Subcutaneous abdominal adipose tissue (tissue), 5 donors: ENCODE data around the gene MGME1.

Experiments used
- H3K27ac ChIP-seq: one replicate; pipeline ENCODE4 v1.7.0; 2013; ENCODE audit warnings: low read depth, mild to moderate bottlenecking, inconsistent platforms, low read length, moderate library complexity
- H3K27me3 ChIP-seq, 5 donors: one replicate each; pipeline ENCODE4 v1.7.0; 2013; ENCODE audit warnings: low read length in 5 of 5, inconsistent platforms in 1 of 5; ENCODE audit not compliant: control insufficient read depth in 5 of 5, insufficient read depth in 4 of 5
- H3K36me3 ChIP-seq, 5 donors: one replicate each; pipeline ENCODE4 v1.7.0; 2013; ENCODE audit warnings: low read length in 5 of 5; ENCODE audit not compliant: control insufficient read depth in 5 of 5, insufficient read depth in 5 of 5
- H3K4me1 ChIP-seq, 5 donors: one replicate each; pipeline ENCODE4 v1.7.0; 2013; ENCODE audit warnings: low read length in 5 of 5, mild to moderate bottlenecking in 3 of 5, moderate library complexity in 1 of 5; ENCODE audit not compliant: control insufficient read depth in 5 of 5, insufficient read depth in 5 of 5
- H3K4me3 ChIP-seq, 5 donors: one replicate each; pipeline ENCODE4 v1.7.0; 2013; ENCODE audit warnings: low read length in 5 of 5, low read depth in 1 of 5
- H3K9ac ChIP-seq, 5 donors: one replicate each; pipeline ENCODE4 v1.7.0; 2013; ENCODE audit warnings: low read length in 5 of 5, mild to moderate bottlenecking in 4 of 5, moderate library complexity in 3 of 5
- H3K9me3 ChIP-seq, 5 donors: one replicate each; pipeline ENCODE4 v1.7.0; 2013; ENCODE audit warnings: low read length in 5 of 5; ENCODE audit not compliant: control insufficient read depth in 5 of 5
- donor health status: healthy.
- donor health status: healthy.
- donor health status: healthy.
- donor health status: healthy.
- donor health status: healthy.

MGME1 gene, protein sequence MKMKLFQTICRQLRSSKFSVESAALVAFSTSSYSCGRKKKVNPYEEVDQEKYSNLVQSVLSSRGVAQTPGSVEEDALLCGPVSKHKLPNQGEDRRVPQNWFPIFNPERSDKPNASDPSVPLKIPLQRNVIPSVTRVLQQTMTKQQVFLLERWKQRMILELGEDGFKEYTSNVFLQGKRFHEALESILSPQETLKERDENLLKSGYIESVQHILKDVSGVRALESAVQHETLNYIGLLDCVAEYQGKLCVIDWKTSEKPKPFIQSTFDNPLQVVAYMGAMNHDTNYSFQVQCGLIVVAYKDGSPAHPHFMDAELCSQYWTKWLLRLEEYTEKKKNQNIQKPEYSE

DNA sequence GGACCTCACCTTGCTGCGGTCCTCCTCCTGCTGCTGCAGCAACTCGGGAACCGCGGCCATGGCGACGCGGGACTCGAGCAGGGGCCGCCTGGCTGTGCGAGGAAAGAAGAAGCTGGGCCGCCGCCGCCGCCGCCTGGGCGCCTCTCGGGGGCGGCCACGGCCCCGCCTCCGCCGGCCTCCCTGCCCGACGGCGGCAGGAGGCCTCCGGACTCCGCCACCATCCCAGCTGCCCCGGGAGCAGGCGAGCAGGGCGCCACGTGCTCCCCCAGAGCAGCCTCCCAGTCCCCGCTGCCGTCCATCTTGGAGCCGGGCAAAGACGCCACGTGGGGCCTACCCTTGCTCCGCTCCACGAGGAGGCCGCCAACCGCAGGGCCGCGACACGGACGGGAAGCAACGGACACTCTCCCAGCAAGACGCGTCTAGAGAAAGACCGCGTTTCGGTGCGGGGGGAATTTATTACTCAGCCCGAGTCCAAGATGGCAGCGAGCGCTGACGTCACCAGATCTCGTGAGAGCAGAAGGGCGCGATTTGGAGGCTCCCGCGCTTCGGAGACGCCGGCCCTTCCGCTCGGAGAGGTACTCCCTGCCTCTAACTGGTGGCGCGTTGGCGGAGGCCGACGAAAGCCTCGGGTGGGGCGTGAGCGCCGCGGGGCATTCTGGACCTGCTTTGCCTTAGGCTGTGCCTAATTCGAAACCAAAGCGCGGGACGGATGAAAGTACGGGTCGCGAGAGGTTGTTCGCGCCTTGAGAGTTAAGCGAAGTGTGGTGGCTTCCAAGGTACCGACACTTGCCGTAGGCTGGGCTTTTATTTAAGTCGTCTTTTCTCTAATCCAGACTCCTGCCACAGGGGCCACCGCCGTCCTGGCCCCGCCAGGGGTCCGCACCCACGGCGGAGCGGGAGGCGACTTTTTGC is at the start of gene MGME1, which contains the start of gene SNX5:
Gene MGME1, plus strand, starts transcription at position 653 of the 912 bp plus-strand sequence. CDS start 842 bp downstream, outside the sequence.
Gene SNX5, minus strand, starts transcription at position 429 of the 912 bp plus-strand sequence. Its CDS starts 369 bp downstream, at position 60.
- Histone ChIP-seq H3K9ac (peak within 1 kb of the TSS; percentile 84 to 95 (median 92)), H3K9me3 (no peaks in the 10 kb centered on the region), H3K36me3 (no peaks in the 10 kb centered on the region), H3K4me1 (peaks cover 11 to 77% (median 75%) of the 10 kb centered on the region in 5 donors), H3K27me3 (peaks cover 0 to 2% (median 0%) of the 10 kb centered on the region in 5 donors), H3K4me3 (peak within 1 kb of the TSS; percentile 90 to 98 (median 98)), H3K27ac (peak within 1 kb of the TSS; percentile 97)

GRCh38 chr20:17919149-17919548 is 49.7 kb upstream of the MGME1 start:
- Histone ChIP-seq H3K4me3 (no peak overlapping the region), H3K27ac (no peak overlapping the region), H3K36me3 (no peaks in the 10 kb centered on the region), H3K27me3 (no peaks in the 10 kb centered on the region), H3K9me3 (no peaks in the 10 kb centered on the region), H3K9ac (no peak overlapping the region), H3K4me1 (peaks cover 0 to 7% (median 3%) of the 10 kb centered on the region in 5 donors)

- Histone ChIP-seq H3K4me3 (no peak overlapping the region), H3K27me3 (no peaks in the 10 kb centered on the region), H3K4me1 (peaks cover 0 to 12% (median 3%) of the 10 kb centered on the region in 5 donors)
Observed at GRCh38 chr20:17921774-17922173, 47.0 kb upstream of the MGME1 start.

DNA sequence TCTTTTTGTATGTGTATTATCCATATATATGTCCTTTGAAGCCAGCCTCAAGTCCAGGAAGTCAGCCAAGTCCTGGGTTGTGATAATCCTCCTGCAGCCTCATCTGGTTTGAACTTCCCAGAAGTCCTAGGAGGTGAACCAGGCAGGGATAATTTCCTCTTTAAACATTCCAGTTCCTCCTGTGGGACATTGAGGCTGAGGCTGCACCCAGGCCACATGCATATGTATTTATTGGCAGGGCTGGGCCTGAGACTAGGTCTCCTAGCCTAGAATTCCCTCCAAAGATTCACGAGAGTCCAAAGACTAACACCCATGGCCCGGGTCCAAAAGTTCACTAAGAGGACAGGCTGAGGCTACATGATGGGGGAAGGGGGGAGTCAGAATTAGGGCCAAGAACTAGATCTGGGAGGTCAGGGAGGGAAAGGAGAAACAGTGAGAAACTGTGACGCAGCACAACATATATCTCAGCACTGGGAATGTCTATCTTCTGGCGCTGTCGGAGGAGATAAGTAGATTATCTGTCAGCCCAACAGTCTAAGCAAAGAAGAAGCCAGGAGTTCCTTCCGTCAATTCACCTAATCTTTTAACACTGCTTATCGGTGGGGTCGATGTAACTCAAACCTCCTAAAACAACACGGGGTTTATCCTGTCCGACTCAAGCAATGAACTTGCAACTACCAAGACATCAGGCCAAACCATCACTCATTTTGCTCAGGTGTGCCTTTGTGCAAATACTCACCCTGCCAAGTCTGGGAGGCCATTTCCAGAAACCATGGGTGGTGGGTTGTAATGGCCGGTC is 43.5 kb upstream of the MGME1 start:
- no peak overlapping the region for H3K9ac ChIP-seq
- H3K4me3 ChIP-seq, result no peak overlapping the region
- H3K27ac ChIP-seq, result no peak overlapping the region
- H3K27me3 ChIP-seq, result no peaks in the 10 kb centered on the region
- no peaks in the 10 kb centered on the region for H3K36me3 ChIP-seq
- H3K4me1 ChIP-seq, result peaks cover 0 to 11% (median 2%) of the 10 kb centered on the region in 5 donors
- no peaks in the 10 kb centered on the region for H3K9me3 ChIP-seq

More at GRCh38 chr20:17921774-17922173, 47.0 kb upstream of the MGME1 start:
- H3K36me3 ChIP-seq, result no peaks in the 10 kb centered on the region
- H3K9ac ChIP-seq, result no peak overlapping the region
- H3K27ac ChIP-seq, result no peak overlapping the region
- H3K9me3 ChIP-seq, result no peaks in the 10 kb centered on the region

- no peak overlapping the region for H3K27ac ChIP-seq
- H3K4me1 ChIP-seq, result peaks cover 0 to 11% (median 2%) of the 10 kb centered on the region in 5 donors
- no peak overlapping the region for H3K9ac ChIP-seq
Observed at GRCh38 chr20:17925940-17926300, 42.9 kb upstream of the MGME1 start.

GRCh38 chr20:17928211-17928611 is 40.6 kb upstream of the MGME1 start:
- Histone ChIP-seq H3K27ac (no peak overlapping the region), H3K9ac (no peak overlapping the region)

More at GRCh38 chr20:17925940-17926300, 42.9 kb upstream of the MGME1 start:
- Histone ChIP-seq H3K27me3 (no peaks in the 10 kb centered on the region), H3K36me3 (no peaks in the 10 kb centered on the region), H3K4me3 (no peak overlapping the region), H3K9me3 (no peaks in the 10 kb centered on the region)

GRCh38 chr20:17928633-17929311 is 40.0 kb upstream of the MGME1 start:
- Histone ChIP-seq H3K9ac (no peak overlapping the region), H3K9me3 (peaks cover 0 to 5% (median 0%) of the 10 kb centered on the region in 5 donors), H3K4me3 (no peak overlapping the region), H3K36me3 (no peaks in the 10 kb centered on the region), H3K27ac (no peak overlapping the region), H3K4me1 (peaks cover 0 to 11% (median 5%) of the 10 kb centered on the region in 5 donors), H3K27me3 (no peaks in the 10 kb centered on the region)

More at GRCh38 chr20:17928211-17928611, 40.6 kb upstream of the MGME1 start:
- H3K4me3 ChIP-seq, result no peak overlapping the region
- peaks cover 0 to 5% (median 0%) of the 10 kb centered on the region in 5 donors for H3K9me3 ChIP-seq
- H3K4me1 ChIP-seq, result peaks cover 0 to 11% (median 2%) of the 10 kb centered on the region in 5 donors
- H3K27me3 ChIP-seq, result no peaks in the 10 kb centered on the region
- H3K36me3 ChIP-seq, result no peaks in the 10 kb centered on the region

DNA sequence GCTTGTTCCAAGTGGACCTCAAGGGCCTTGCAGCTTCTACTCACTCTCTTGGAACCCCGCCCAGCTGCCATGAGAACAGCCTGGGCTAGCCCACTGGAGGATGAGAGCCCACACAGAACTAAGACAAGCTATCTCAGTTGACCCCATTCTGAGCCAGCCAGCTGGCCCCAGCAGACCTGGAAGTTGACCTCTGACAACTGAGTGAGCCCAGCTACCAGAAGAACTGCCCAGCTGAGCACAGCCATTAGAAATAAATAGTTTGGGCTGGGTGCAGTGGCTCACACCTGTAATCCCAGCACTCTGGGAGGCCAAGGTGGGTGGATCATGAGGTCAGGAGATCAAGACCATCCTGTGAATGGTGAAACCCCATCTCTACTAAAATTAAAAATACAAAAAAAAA is 37.3 kb upstream of the MGME1 start:
- Histone ChIP-seq H3K27ac (no peak overlapping the region), H3K9ac (no peak overlapping the region), H3K4me1 (peaks cover 6 to 22% (median 12%) of the 10 kb centered on the region in 5 donors), H3K27me3 (no peaks in the 10 kb centered on the region), H3K36me3 (no peaks in the 10 kb centered on the region), H3K9me3 (peaks cover 0 to 5% (median 0%) of the 10 kb centered on the region in 5 donors), H3K4me3 (no peak overlapping the region)

GRCh38 chr20:17932396-17932795 is 36.4 kb upstream of the MGME1 start:
- no peak overlapping the region for H3K27ac ChIP-seq
- peaks cover 13 to 31% (median 20%) of the 10 kb centered on the region in 5 donors for H3K4me1 ChIP-seq
- H3K9ac ChIP-seq, result no peak overlapping the region
- H3K4me3 ChIP-seq, result no peak overlapping the region
- no peaks in the 10 kb centered on the region for H3K27me3 ChIP-seq
- H3K9me3 ChIP-seq, result peaks cover 0 to 5% (median 0%) of the 10 kb centered on the region in 5 donors
- H3K36me3 ChIP-seq, result no peaks in the 10 kb centered on the region
